MM.1S (cell line): Measurements from ENCODE around the gene PIGU.

ENCODE experiments used
- DNase-seq: peaks from one replicate; pipeline ENCODE4 v3.0.0-alpha.2; 2015
- H2AFZ ChIP-seq: fragments of 300-600 bp; sonication (generic); 2 replicates; pipeline ENCODE4 v1.6.0; 2016; ENCODE audit warnings: antibody characterized with exemption, low read length
- H3F3A ChIP-seq: fragments of 300-600 bp; sonication (generic); 2 replicates; pipeline ENCODE4 v1.6.1; 2016; ENCODE audit warnings: mild to moderate bottlenecking, antibody characterized with exemption, low read length, moderate library complexity, mixed read lengths; ENCODE audit not compliant: insufficient read depth
- H3K27ac ChIP-seq: fragments of 300-600 bp; sonication (generic); 2 replicates; pipeline ENCODE4 v1.5.1; 2016; ENCODE audit warnings: mild to moderate bottlenecking, low read length
- H3K27me3 ChIP-seq: fragments of 300-600 bp; sonication (generic); replicated peaks from 2 replicates; pipeline ENCODE4 v1.6.0; 2016; ENCODE audit warnings: low read length; ENCODE audit not compliant: insufficient read depth
- H3K36me3 ChIP-seq: fragments of 300-600 bp; sonication (generic); replicated peaks from 2 replicates; pipeline ENCODE4 v1.6.1; 2016; ENCODE audit warnings: mild to moderate bottlenecking, low read length, mixed read lengths; ENCODE audit not compliant: insufficient read depth
- H3K4me1 ChIP-seq: fragments of 300-600 bp; sonication (generic); 2 replicates; pipeline ENCODE4 v1.6.1; 2016; ENCODE audit warnings: low read length, mixed read lengths
- H3K4me2 ChIP-seq: fragments of 300-600 bp; sonication (generic); 2 replicates; pipeline ENCODE4 v1.6.0; 2016; ENCODE audit warnings: low read depth, low read length
- H3K4me3 ChIP-seq: fragments of 300-600 bp; sonication (generic); 2 replicates; pipeline ENCODE4 v1.5.1; 2016; ENCODE audit warnings: low read length, mixed read lengths
- H3K79me2 ChIP-seq: fragments of 300-600 bp; sonication (generic); 2 replicates; pipeline ENCODE4 v1.6.1; 2016; ENCODE audit warnings: mixed run types, low read length, mixed read lengths
- H3K9ac ChIP-seq: fragments of 300-600 bp; sonication (generic); 2 replicates; pipeline ENCODE4 v1.6.1; 2016; ENCODE audit warnings: low read length, mixed read lengths
- H3K9me2 ChIP-seq: fragments of 300-600 bp; sonication (generic); replicated peaks from 2 replicates; pipeline ENCODE4 v1.6.1; 2016; ENCODE audit warnings: mild to moderate bottlenecking, low read length, mixed read lengths; ENCODE audit not compliant: insufficient read depth
- H3K9me3 ChIP-seq: fragments of 300-600 bp; sonication (generic); replicated peaks from 2 replicates; pipeline ENCODE4 v1.6.1; 2016; ENCODE audit warnings: mild to moderate bottlenecking, low read length, mixed read lengths; ENCODE audit not compliant: insufficient read depth
- H4K20me1 ChIP-seq: fragments of 300-600 bp; sonication (generic); 2 replicates; pipeline ENCODE4 v1.6.1; 2016; ENCODE audit warnings: mild to moderate bottlenecking, low read length, moderate library complexity, mixed read lengths; ENCODE audit not compliant: insufficient read depth
- EZH2 ChIP-seq: fragments of 300-600 bp; sonication (generic); optimal IDR thresholded peaks from 2 replicates; pipeline ENCODE3; 2017; ENCODE audit warnings: low read depth, mild to moderate bottlenecking, antibody characterized with exemption, low read length, mixed read lengths
- EZH2phosphoT487 ChIP-seq: fragments of 300-600 bp; sonication (generic); IDR thresholded peaks from 2 replicates; pipeline ENCODE4 v1.6.1; 2018; ENCODE audit warnings: antibody characterized with exemption, low read length
- TF ChIP-seq, protein P1 (sequence below): fragments of 300-600 bp; sonication (generic); IDR thresholded peaks from 2 replicates; pipeline ENCODE4 v1.5.1; 2016; ENCODE audit warnings: antibody characterized with exemption, low read length, mixed read lengths

PIGU gene

DNA sequence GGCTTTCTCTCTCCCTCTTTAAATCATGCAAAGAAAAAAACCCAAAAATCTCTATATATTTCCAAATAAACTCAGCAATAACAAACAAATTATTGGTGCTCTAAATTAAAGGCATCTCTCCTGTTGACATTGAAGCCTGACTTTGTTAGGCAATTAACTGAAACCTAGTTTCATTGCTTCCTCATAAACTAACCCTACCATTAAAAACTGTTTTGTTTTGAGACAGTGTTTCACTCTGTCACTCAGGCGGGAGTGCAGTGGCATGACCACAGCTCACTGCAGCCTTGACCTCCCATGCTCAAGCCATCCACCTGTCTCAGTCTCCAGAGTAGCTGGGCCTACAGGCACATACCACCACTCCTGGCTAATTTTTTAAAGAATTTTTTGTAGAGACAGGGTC is 34.9 kb downstream of the PIGU start:
- no peak overlapping the region for H3K4me3 ChIP-seq
- no peaks in the 10 kb centered on the region for H4K20me1 ChIP-seq
- no peaks in the 10 kb centered on the region for H3K4me1 ChIP-seq
- DNase-seq: no peak
- TF ChIP-seq, protein P1, sequence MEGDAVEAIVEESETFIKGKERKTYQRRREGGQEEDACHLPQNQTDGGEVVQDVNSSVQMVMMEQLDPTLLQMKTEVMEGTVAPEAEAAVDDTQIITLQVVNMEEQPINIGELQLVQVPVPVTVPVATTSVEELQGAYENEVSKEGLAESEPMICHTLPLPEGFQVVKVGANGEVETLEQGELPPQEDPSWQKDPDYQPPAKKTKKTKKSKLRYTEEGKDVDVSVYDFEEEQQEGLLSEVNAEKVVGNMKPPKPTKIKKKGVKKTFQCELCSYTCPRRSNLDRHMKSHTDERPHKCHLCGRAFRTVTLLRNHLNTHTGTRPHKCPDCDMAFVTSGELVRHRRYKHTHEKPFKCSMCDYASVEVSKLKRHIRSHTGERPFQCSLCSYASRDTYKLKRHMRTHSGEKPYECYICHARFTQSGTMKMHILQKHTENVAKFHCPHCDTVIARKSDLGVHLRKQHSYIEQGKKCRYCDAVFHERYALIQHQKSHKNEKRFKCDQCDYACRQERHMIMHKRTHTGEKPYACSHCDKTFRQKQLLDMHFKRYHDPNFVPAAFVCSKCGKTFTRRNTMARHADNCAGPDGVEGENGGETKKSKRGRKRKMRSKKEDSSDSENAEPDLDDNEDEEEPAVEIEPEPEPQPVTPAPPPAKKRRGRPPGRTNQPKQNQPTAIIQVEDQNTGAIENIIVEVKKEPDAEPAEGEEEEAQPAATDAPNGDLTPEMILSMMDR: no peak
- TF ChIP-seq EZH2phosphoT487 (no peak), EZH2 (no peak)
- H3F3A ChIP-seq: no peaks in the 10 kb centered on the region
- H3K79me2 ChIP-seq: no peaks in the 10 kb centered on the region
- H3K4me2 ChIP-seq: no peak overlapping the region
- H3K36me3 ChIP-seq: no peaks in the 10 kb centered on the region
- H3K9me3 ChIP-seq: no peaks in the 10 kb centered on the region
- no peaks in the 10 kb centered on the region for H3K9me2 ChIP-seq
- no peak overlapping the region for H3K9ac ChIP-seq
- no peaks in the 10 kb centered on the region for H3K27me3 ChIP-seq
- H3K27ac ChIP-seq: no peak overlapping the region
- no peak overlapping the region for H2AFZ ChIP-seq

DNA sequence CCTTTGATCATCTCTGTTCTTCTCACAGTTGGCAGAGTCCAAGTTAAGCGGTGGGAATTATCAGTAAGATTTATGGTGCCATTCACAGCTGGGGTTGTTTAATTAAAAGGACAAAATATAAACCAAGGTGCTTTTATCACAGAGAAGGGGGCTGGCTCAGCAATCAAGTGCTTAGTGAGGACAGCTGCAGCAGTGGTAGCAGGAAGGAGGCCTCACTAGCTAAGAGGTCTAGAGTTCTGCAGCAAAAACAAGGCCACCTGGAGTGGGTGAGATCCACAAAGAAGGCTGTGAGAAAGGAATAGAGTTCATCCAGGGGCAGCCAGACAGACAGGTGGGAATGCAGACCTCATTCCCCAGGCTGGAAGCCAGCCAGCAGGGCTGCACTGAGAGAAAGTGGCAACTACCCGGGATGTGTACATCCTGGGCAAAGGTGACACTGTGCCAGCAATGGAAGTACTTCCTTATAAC is 37.1 kb downstream of the PIGU start:
- TF ChIP-seq EZH2 (no peak), EZH2phosphoT487 (no peak)
- TF ChIP-seq, protein P1: no peak
- Histone ChIP-seq H3K9me2 (no peaks in the 10 kb centered on the region), H3K27ac (no peak overlapping the region), H3K79me2 (no peaks in the 10 kb centered on the region), H2AFZ (no peak overlapping the region), H3K9me3 (no peaks in the 10 kb centered on the region), H3K36me3 (no peaks in the 10 kb centered on the region), H3K4me3 (no peak overlapping the region), H3K4me2 (no peak overlapping the region), H3F3A (no peaks in the 10 kb centered on the region), H3K4me1 (no peaks in the 10 kb centered on the region), H3K9ac (no peak overlapping the region), H3K27me3 (no peaks in the 10 kb centered on the region), H4K20me1 (no peaks in the 10 kb centered on the region)
- DNase-seq: no peak

DNA sequence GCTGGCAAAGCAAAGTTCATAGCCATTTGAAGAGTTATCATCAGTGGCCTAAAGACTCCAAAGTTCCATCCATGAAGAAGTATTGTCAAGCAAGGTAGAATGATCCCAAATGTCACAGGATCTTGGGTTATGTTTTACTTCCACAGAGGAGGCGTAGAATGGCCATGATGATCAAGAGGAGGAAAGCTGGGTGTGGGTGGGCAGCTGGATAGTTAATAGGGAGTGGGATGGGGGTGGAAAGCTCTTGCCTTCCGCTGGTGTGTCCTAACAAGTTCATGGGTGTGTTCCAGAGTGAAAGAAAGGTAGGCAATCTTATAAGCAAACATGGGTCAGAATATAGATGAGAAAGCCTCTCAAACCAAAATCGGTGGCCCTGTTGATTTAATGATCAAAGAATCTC is 38.4 kb downstream of the PIGU start:
- Histone ChIP-seq H3K9ac (no peak overlapping the region), H3K4me2 (no peak overlapping the region), H2AFZ (no peak overlapping the region), H3K27ac (no peak overlapping the region), H3K79me2 (no peaks in the 10 kb centered on the region), H3K27me3 (no peaks in the 10 kb centered on the region), H3K4me3 (no peak overlapping the region), H3K9me2 (no peaks in the 10 kb centered on the region), H3F3A (no peaks in the 10 kb centered on the region), H4K20me1 (no peaks in the 10 kb centered on the region), H3K9me3 (no peaks in the 10 kb centered on the region), H3K36me3 (no peaks in the 10 kb centered on the region), H3K4me1 (no peaks in the 10 kb centered on the region)
- TF ChIP-seq EZH2phosphoT487: no peak
- no peak for TF ChIP-seq EZH2
- TF ChIP-seq, protein P1: no peak
- no peak for DNase-seq

DNA sequence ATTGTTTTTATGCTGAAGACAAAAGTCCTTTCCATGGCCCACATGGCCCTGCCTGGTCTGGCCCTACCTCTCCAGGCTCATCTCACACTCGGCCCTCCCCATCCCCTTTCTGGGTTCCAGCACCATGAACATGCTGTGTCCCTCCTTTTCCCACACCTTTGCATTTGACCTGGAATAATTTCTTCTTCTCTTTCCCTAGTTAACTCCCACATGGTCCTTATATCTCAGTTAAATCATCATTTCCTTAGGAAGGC is 38.9 kb downstream of the PIGU start:
- H3F3A ChIP-seq: no peaks in the 10 kb centered on the region
- H3K4me3 ChIP-seq: no peak overlapping the region
- H3K9ac ChIP-seq: no peak overlapping the region
- no peak for DNase-seq
- no peaks in the 10 kb centered on the region for H3K9me3 ChIP-seq
- no peak overlapping the region for H3K27ac ChIP-seq
- H3K9me2 ChIP-seq: no peaks in the 10 kb centered on the region
- H4K20me1 ChIP-seq: no peaks in the 10 kb centered on the region
- no peak overlapping the region for H3K4me2 ChIP-seq
- no peaks in the 10 kb centered on the region for H3K4me1 ChIP-seq
- no peaks in the 10 kb centered on the region for H3K36me3 ChIP-seq
- no peak for TF ChIP-seq EZH2phosphoT487
- TF ChIP-seq EZH2: no peak
- TF ChIP-seq, protein P1: no peak
- no peaks in the 10 kb centered on the region for H3K27me3 ChIP-seq
- no peaks in the 10 kb centered on the region for H3K79me2 ChIP-seq
- no peak overlapping the region for H2AFZ ChIP-seq
